OCI-LY3 (cell line): ENCODE measurements around the gene GGA3.
"Not testable (repeated sequence)": the region's sequence is repeated elsewhere in the genome, so short reads cannot be mapped to it uniquely, and the experiment has no call there.

Experiments used
- H2AFZ ChIP-seq: fragments of 200-600, 300-600 bp; shearing (Covaris generic); 2 replicates; pipeline ENCODE4 v1.6.0; 2014; ENCODE audit warnings: antibody characterized with exemption, low read depth, low read length
- H3K27ac ChIP-seq: fragments of 200-600, 300-600 bp; sonication (generic); 2 replicates; pipeline ENCODE4 v1.5.1; 2014; ENCODE audit warnings: mild to moderate bottlenecking, low read length, moderate library complexity, mixed read lengths
- H3K27me3 ChIP-seq: fragments of 200-600, 300-600 bp; sonication (generic); 2 replicates; pipeline ENCODE4 v1.6.1; 2014; ENCODE audit warnings: low read depth, low read length, mixed read lengths
- H3K36me3 ChIP-seq: fragments of 200-600, 300-600 bp; sonication (generic); replicated peaks from 2 replicates; pipeline ENCODE3; 2014; ENCODE audit warnings: low read depth, low read length, mixed read lengths
- H3K4me1 ChIP-seq: fragments of 300-600, 200-600 bp; sonication (generic); 2 replicates; pipeline ENCODE4 v1.6.1; 2014; ENCODE audit warnings: low read length, mixed read lengths
- H3K4me2 ChIP-seq: fragments of 200-600, 300-600 bp; sonication (generic); 2 replicates; pipeline ENCODE4 v1.6.1; 2014; ENCODE audit warnings: low read length, mixed read lengths
- H3K4me3 ChIP-seq: fragments of 300-600, 200-600 bp; sonication (generic); 2 replicates; pipeline ENCODE4 v1.5.1; 2014; ENCODE audit warnings: antibody characterized with exemption, mild to moderate bottlenecking, low read length, moderate library complexity
- H3K79me2 ChIP-seq: fragments of 300-600, 200-600 bp; shearing (Covaris generic); 2 replicates; pipeline ENCODE4 v1.6.1; 2014; ENCODE audit warnings: mild to moderate bottlenecking, low read length, mixed read lengths
- H3K9ac ChIP-seq: fragments of 300-600, 200-600 bp; shearing (Covaris generic); 2 replicates; pipeline ENCODE4 v1.6.0; 2014; ENCODE audit warnings: mild to moderate bottlenecking, low read length, moderate library complexity
- H3K9me3 ChIP-seq: fragments of 200-600, 300-600 bp; shearing (Covaris generic); 2 replicates; pipeline ENCODE4 v1.6.1; 2014; ENCODE audit warnings: low read length, mixed read lengths; ENCODE audit not compliant: insufficient read depth
- H4K20me1 ChIP-seq: fragments of 200-600, 300-600 bp; sonication (generic); 2 replicates; pipeline ENCODE4 v1.6.1; 2016; ENCODE audit warnings: low read length, mixed read lengths; ENCODE audit not compliant: insufficient read depth
- CTCF ChIP-seq: fragments of 200-600, 300-600 bp; sonication (generic); IDR thresholded peaks from 2 replicates; pipeline ENCODE4 v1.5.1; 2014; ENCODE audit warnings: antibody characterized with exemption, low read length, low read depth
- EZH2phosphoT487 ChIP-seq: fragments of 200-600 bp; shearing (Covaris generic); IDR thresholded peaks from 2 replicates; pipeline ENCODE4 v1.6.1; 2018; ENCODE audit warnings: antibody characterized with exemption, mixed run types, low read depth

Gene GGA3

GRCh38 chr17:75218131-75218530 is 43.3 kb downstream of the GGA3 start:
- no peaks in the 10 kb centered on the region for H4K20me1 ChIP-seq
- H3K4me1 ChIP-seq, result no peaks in the 10 kb centered on the region
- H3K27me3 ChIP-seq, result no peaks in the 10 kb centered on the region
- peaks cover 31% of the 10 kb centered on the region for H3K36me3 ChIP-seq
- H2AFZ ChIP-seq, result no peak overlapping the region
- H3K9me3 ChIP-seq, result no peaks in the 10 kb centered on the region
- no peak overlapping the region for H3K4me2 ChIP-seq
- no peak for TF ChIP-seq CTCF
- no peak for TF ChIP-seq EZH2phosphoT487
- no peak overlapping the region for H3K4me3 ChIP-seq
- H3K9ac ChIP-seq, result no peak overlapping the region
- H3K79me2 ChIP-seq, result peaks cover 5% of the 10 kb centered on the region; the same call in 1 of the 2 replicates
- H3K27ac ChIP-seq, result no peak overlapping the region

- no peak overlapping the region for H3K9ac ChIP-seq
- no peak overlapping the region for H3K4me2 ChIP-seq
- H4K20me1 ChIP-seq, result no peaks in the 10 kb centered on the region; the same call in 1 of the 2 replicates
- H2AFZ ChIP-seq, result no peak overlapping the region
- H3K27me3 ChIP-seq, result no peaks in the 10 kb centered on the region
- H3K36me3 ChIP-seq, result peaks cover 30% of the 10 kb centered on the region
- H3K27ac ChIP-seq, result no peak overlapping the region
- H3K4me3 ChIP-seq, result no peak overlapping the region
- peaks cover 9% of the 10 kb centered on the region for H3K4me1 ChIP-seq
- no peaks in the 10 kb centered on the region for H3K9me3 ChIP-seq
- TF ChIP-seq CTCF (no peak), EZH2phosphoT487 (no peak)
- H3K79me2 ChIP-seq, result peaks cover 58% of the 10 kb centered on the region
Observed at GRCh38 chr17:75209061-75209460, 52.3 kb downstream of the GGA3 start.

GRCh38 chr17:75208161-75208560 is 53.2 kb downstream of the GGA3 start:
- H3K27me3 ChIP-seq, result no peaks in the 10 kb centered on the region
- H3K79me2 ChIP-seq, result peaks cover 58% of the 10 kb centered on the region
- no peak overlapping the region for H2AFZ ChIP-seq
- TF ChIP-seq CTCF (no peak), EZH2phosphoT487 (no peak)
- no peak overlapping the region for H3K4me2 ChIP-seq
- H3K27ac ChIP-seq, result no peak overlapping the region
- no peaks in the 10 kb centered on the region for H3K9me3 ChIP-seq
- peaks cover 10% of the 10 kb centered on the region for H3K4me1 ChIP-seq
- peaks cover 28% of the 10 kb centered on the region for H3K36me3 ChIP-seq
- H3K4me3 ChIP-seq, result no peak overlapping the region
- no peaks in the 10 kb centered on the region; the same call in 1 of the 2 replicates for H4K20me1 ChIP-seq
- no peak overlapping the region for H3K9ac ChIP-seq

- H3K9ac ChIP-seq, result no peak overlapping the region
- H3K4me3 ChIP-seq, result no peak overlapping the region
- peaks cover 58% of the 10 kb centered on the region for H3K79me2 ChIP-seq
- no peaks in the 10 kb centered on the region for H3K27me3 ChIP-seq
- H3K36me3 ChIP-seq, result peaks cover 24% of the 10 kb centered on the region
- H3K27ac ChIP-seq, result no peak overlapping the region
- H3K9me3 ChIP-seq, result no peaks in the 10 kb centered on the region
- no peak overlapping the region for H3K4me2 ChIP-seq
- no peaks in the 10 kb centered on the region; the same call in 1 of the 2 replicates for H4K20me1 ChIP-seq
- H2AFZ ChIP-seq, result no peak overlapping the region
- H3K4me1 ChIP-seq, result peaks cover 10% of the 10 kb centered on the region
- TF ChIP-seq EZH2phosphoT487 (no peak), CTCF (no peak)
Observed at GRCh38 chr17:75207760-75208159, 53.6 kb downstream of the GGA3 start.

GRCh38 chr17:75207050-75207407 is 54.4 kb downstream of the GGA3 start:
- H2AFZ ChIP-seq, H3K9me3 ChIP-seq, H3K4me1 ChIP-seq, H4K20me1 ChIP-seq, H3K9ac ChIP-seq, H3K27ac ChIP-seq, H3K27me3 ChIP-seq: not testable (repeated sequence)
- Histone ChIP-seq H3K4me3 (peak overlapping the region; percentile 93), H3K79me2 (peaks cover 58% of the 10 kb centered on the region), H3K4me2 (peak overlapping the region; percentile 97), H3K36me3 (peaks cover 22% of the 10 kb centered on the region)
